Retinal pigment epithelial cell (primary cell): ENCODE measurements around the gene SOX1.

Experiments
- DNase-seq: peaks from one replicate; pipeline ENCODE4 v3.0.0-alpha.2; 2010; ENCODE audit warnings: low read depth
- H3K4me3 ChIP-seq: 2 replicates; pipeline ENCODE4 v1.5.1; 2011; ENCODE audit warnings: mild to moderate bottlenecking, low read length, control low read depth, moderate library complexity
- CTCF ChIP-seq: conservative IDR thresholded peaks from 2 replicates; pipeline ENCODE4 v1.5.1; 2011; ENCODE audit warnings: low read depth, low read length, control low read depth, inconsistent platforms

The SOX1 gene

GRCh38 chr13:112079696-112080095 is 12.7 kb downstream of the SOX1 start:
- TF ChIP-seq CTCF, result no peak
- DNase-seq, result no peak
- H3K4me3 ChIP-seq, result no peak overlapping the region

GRCh38 chr13:112083971-112084370 is 17.0 kb downstream of the SOX1 start:
- no peak for TF ChIP-seq CTCF
- H3K4me3 ChIP-seq, result no peak overlapping the region
- DNase-seq, result no peak

- DNase-seq, result no peak
- no peak overlapping the region for H3K4me3 ChIP-seq
- no peak for TF ChIP-seq CTCF
Observed at GRCh38 chr13:112092453-112092852, 25.5 kb downstream of the SOX1 start.

GRCh38 chr13:112095354-112095753 is 28.4 kb downstream of the SOX1 start:
- no peak overlapping the region for H3K4me3 ChIP-seq
- no peak for DNase-seq
- TF ChIP-seq CTCF, result no peak

- DNase-seq, result no peak
- TF ChIP-seq CTCF, result no peak
- no peak overlapping the region for H3K4me3 ChIP-seq
Observed at GRCh38 chr13:112096959-112097358, 30.0 kb downstream of the SOX1 start.

- TF ChIP-seq CTCF, result no peak
- no peak for DNase-seq
- no peak overlapping the region for H3K4me3 ChIP-seq
Observed at GRCh38 chr13:112097770-112098169, 30.8 kb downstream of the SOX1 start.

- H3K4me3 ChIP-seq, result no peak overlapping the region
- DNase-seq, result no peak
- no peak for TF ChIP-seq CTCF
Observed at GRCh38 chr13:112098699-112099098, 31.8 kb downstream of the SOX1 start.
